T-cell (primary cell): Measurements from ENCODE around the gene NUDT8. TPM values are rescaled to one million over a fixed set of nuclear protein-coding genes. Genes with fewer than 3 reads are reported as not detected.

Source experiments
- ATAC-seq, 4 experiments: fragments of 200-7000 bp in 3 of 4; fragments of 150-1000 bp in 1 of 4; cut with Tn5 transposase; replicated peaks in 1 of 4; 1 replicate in 3 of 4; 2 replicates in 1 of 4; pipeline ENCODE4 v1.10.0; 2021; ENCODE audit warnings: moderate library complexity in 3 of 4, mild to moderate bottlenecking in 2 of 4, moderate number of reproducible peaks in 1 of 4
- CTCF ChIA-PET, 2 donors: fragments of 300-600 bp; sonication (Branson Sonifier 250); formaldehyde crosslinking; loops; one replicate each; lab custom pipeline; 2022; ENCODE audit warnings: antibody characterized with exemption in 2 of 2; lab: Charles Lee
- POLR2A ChIA-PET, 2 donors: fragments of 300-600 bp; sonication (Branson Sonifier 250); formaldehyde crosslinking; loops; one replicate each; lab custom pipeline; 2022; ENCODE audit warnings: antibody characterized with exemption in 2 of 2; lab: Charles Lee
- DNase-seq, 35 experiments: peaks; one replicate each; pipeline versions ENCODE4 v3.0.0 to v3.0.0-alpha.2; 2013 to 2023
- H3K27ac ChIP-seq: one replicate; pipeline ENCODE4 v1.5.1; 2013; ENCODE audit warnings: low read length
- H3K27me3 ChIP-seq, 2 experiments: replicated peaks in 1 of 2; 1 replicate in 1 of 2; 2 replicates in 1 of 2; pipeline versions ENCODE4 v1.6.1 to v1.7.0; 2013; ENCODE audit warnings: low read length in 1 of 2, mixed read lengths in 1 of 2; ENCODE audit not compliant: control insufficient read depth in 2 of 2, insufficient read depth in 2 of 2; ENCODE audit errors: extremely low read depth in 1 of 2
- H3K36me3 ChIP-seq, 2 donors: 1 replicate in 1 of 2; 2 replicates in 1 of 2; pipeline versions ENCODE4 v1.6.1 to v1.7.0; 2013; ENCODE audit warnings: low read length in 1 of 2; ENCODE audit not compliant: control insufficient read depth in 2 of 2, insufficient read depth in 1 of 2; ENCODE audit errors: extremely low read depth in 1 of 2
- H3K4me1 ChIP-seq, 2 experiments: 1 replicate in 1 of 2; 2 replicates in 1 of 2; pipeline versions ENCODE4 v1.6.1 to v1.7.0; 2013; ENCODE audit warnings: low read length in 2 of 2, mixed read lengths in 1 of 2; ENCODE audit not compliant: insufficient read depth in 2 of 2, control insufficient read depth in 1 of 2; ENCODE audit errors: extremely low read depth in 1 of 2
- H3K4me3 ChIP-seq, 2 donors: 1 replicate in 1 of 2; 2 replicates in 1 of 2; pipeline versions ENCODE4 v1.5.1 to v1.7.0; 2013; ENCODE audit warnings: mild to moderate bottlenecking in 2 of 2, low read length in 1 of 2, moderate library complexity in 1 of 2; ENCODE audit not compliant: control insufficient read depth in 1 of 2; ENCODE audit errors: extremely low read depth in 1 of 2
- H3K9me3 ChIP-seq: 2 replicates; pipeline ENCODE4 v1.7.0; 2013
- H3K27ac Mint-ChIP-seq, 2 donors: one replicate each; pipeline ENCODE4 v1.8.0; 2020 to 2021; ENCODE audit warnings: mild to moderate bottlenecking in 2 of 2, mixed read lengths in 2 of 2
- H3K27me3 Mint-ChIP-seq, 2 donors: one replicate each; pipeline ENCODE4 v1.8.0; 2021 to 2022; ENCODE audit warnings: mixed read lengths in 2 of 2
- H3K36me3 Mint-ChIP-seq: one replicate; pipeline ENCODE4 v1.8.0; 2021; ENCODE audit warnings: mixed read lengths
- H3K4me1 Mint-ChIP-seq, 3 donors: one replicate each; pipeline ENCODE4 v1.8.0; 2020 to 2022; ENCODE audit warnings: mixed read lengths in 3 of 3, mild to moderate bottlenecking in 1 of 3
- H3K4me3 Mint-ChIP-seq, 3 donors: one replicate each; pipeline ENCODE4 v1.8.0; 2020 to 2022; ENCODE audit warnings: mild to moderate bottlenecking in 3 of 3, mixed read lengths in 3 of 3, moderate library complexity in 3 of 3
- H3K9me3 Mint-ChIP-seq, 3 donors: one replicate each; pipeline ENCODE4 v1.8.0; 2020 to 2022; ENCODE audit warnings: mixed read lengths in 3 of 3
- WGBS: methylation state at CpG from one replicate; pipeline ENCODE4 v1.1.5; 2013; ENCODE audit warnings: missing lambda C conversion rate; ENCODE audit not compliant: insufficient coverage; 5-methylcytosine and 5-hydroxymethylcytosine counted together
- total RNA-seq, 35 experiments: library from RNA in 6 of 35; stranded (reverse) in 6 of 35; fragments of 120-200 nt in 1 of 35; gene quantifications; one replicate each; pipeline versions ENCODE4 v1.2.1 to v1.2.4 and lab custom pipeline; 2013 to 2026

NUDT8 gene
- total RNA-seq, 5 donors from 2014 or later (not counting 1 experiment from before 2014, with no cell fraction given): 1.5 to 8.0 (median 4.5) TPM

- no peaks in the 10 kb centered on the region for H3K9me3 Mint-ChIP-seq
- Histone ChIP-seq H3K27ac (no peak overlapping the region), H3K9me3 (no peaks in the 10 kb centered on the region), H3K4me3 (no peak overlapping the region), H3K4me1 (peaks cover 0 to 20% of the 10 kb centered on the region in 2 experiments), H3K27me3 (peaks cover 0 to 16% of the 10 kb centered on the region in 2 experiments), H3K36me3 (no peaks in the 10 kb centered on the region)
- no peaks in the 10 kb centered on the region for H3K27me3 Mint-ChIP-seq
- no peak overlapping the region for H3K27ac Mint-ChIP-seq
- no peak overlapping the region for H3K4me3 Mint-ChIP-seq
- no peaks in the 10 kb centered on the region for H3K36me3 Mint-ChIP-seq
- DNase-seq: no peak
- peaks cover 6 to 8% (median 7%) of the 10 kb centered on the region in 3 donors for H3K4me1 Mint-ChIP-seq
- ATAC-seq: no peak
- WGBS: 90% methylated on average over 16 of the region's 22 CpGs
- CTCF ChIA-PET: interaction anchor here in 1 of 2 donors (0.6 kb wide), 1 partner anchor 297 kb away, joined by 5 read pairs; no protein-coding TSS in a partner anchor
- POLR2A ChIA-PET: no interaction called here
Observed at GRCh38 chr11:67633758-67634365, 4.1 kb upstream of the NUDT8 start.

DNA sequence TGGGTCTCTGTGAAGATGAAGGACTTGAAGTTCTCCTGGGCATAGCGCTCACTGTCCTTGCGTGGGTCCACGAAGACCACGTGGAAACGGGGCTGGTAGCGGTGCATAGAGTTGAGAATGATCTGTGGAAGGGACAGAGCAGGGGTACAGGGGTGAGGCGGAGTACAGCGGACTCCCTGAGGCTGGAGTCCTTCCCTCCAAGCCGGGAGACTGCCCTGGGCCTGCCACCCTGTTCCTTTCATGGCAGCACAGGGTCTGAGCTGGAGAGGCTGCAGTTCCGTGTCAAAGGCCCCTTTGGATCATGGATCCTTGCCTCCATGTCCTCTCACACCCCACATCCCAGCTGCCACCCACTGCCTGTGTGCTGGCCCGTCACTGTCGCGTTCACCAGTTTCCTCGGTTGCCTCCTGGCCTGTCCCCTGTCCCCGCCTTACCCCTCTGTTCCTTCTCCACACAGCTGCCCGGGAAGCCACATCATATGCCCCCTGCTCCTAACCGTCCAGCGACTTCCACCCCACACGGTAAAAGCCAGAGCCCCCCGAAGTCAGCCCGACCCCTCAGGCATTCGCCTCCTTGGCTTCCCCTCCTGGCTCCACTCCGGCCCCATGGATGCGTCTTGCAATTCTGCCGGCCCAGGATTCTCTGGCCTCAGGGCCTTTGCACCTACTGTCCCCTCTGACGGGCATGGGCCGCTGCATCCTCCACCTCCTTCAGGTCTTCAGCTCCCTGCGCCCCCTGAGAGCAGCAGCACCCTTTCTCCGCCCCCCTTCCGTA lies 3.4 kb upstream of the NUDT8 start:
- ChIA-PET CTCF (interaction anchor here in 1 of 2 donors (0.5 kb wide), 1 partner anchor 159 kb away, joined by 4 read pairs; no protein-coding TSS in a partner anchor), POLR2A (no interaction called here)
- Mint-ChIP-seq H3K9me3 (no peaks in the 10 kb centered on the region), H3K36me3 (no peaks in the 10 kb centered on the region), H3K27ac (no peak overlapping the region), H3K4me1 (peaks cover 6 to 8% (median 7%) of the 10 kb centered on the region in 3 donors), H3K4me3 (no peak overlapping the region), H3K27me3 (no peaks in the 10 kb centered on the region)
- DNase-seq: no peak
- Histone ChIP-seq H3K36me3 (no peaks in the 10 kb centered on the region), H3K4me3 (no peak overlapping the region), H3K9me3 (no peaks in the 10 kb centered on the region), H3K4me1 (peaks cover 0 to 24% of the 10 kb centered on the region in 2 experiments), H3K27me3 (peaks cover 0 to 16% of the 10 kb centered on the region in 2 experiments), H3K27ac (no peak overlapping the region)
- 93% methylated on average over 30 of the region's 30 CpGs for WGBS
- ATAC-seq: no peak

DNA sequence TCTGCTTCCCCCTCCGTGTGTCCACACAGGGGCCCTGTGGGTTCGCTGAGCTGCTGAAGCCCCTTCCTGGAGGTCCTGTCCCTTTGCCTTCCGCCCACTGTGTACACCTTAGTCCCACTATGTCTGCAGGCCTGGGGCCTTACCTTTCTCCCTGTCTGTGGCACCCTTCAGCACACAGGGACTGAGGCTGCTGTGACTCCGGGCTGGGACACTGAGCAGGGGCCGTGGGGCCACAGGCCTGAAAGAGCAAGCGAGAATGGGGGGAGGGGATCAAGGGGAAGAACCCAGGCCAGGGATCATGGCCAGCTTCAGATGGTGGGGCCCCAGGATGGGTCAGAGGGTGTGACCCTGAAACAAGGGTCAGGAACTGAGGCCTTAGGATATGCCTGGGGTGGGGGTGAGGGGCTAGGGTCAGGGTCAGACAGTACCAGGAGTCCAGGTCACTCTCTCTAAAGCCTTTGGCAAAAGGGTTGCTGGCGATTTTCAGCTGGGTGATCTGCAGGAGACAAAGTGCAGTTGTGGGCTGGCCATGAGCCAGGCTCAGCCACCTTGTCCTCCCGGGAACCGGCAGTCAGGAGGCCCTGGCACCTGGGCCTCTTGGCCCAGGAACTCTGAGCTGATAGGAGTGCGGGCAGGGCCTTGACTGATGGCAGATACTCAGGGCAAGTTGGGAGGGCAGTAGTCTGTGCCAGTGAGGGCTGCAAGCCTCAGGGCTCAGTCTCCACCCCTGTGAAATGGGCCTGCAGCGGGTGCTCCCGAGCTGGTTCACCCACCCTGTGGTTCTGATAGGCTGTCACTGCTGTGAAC lies 2.6 kb upstream of the NUDT8 start:
- H3K4me3 Mint-ChIP-seq: peak overlapping the region; percentile 50 to 62 (median 53)
- H3K27ac Mint-ChIP-seq: peak overlapping the region in 1 of 2 donors; percentile 61
- Histone ChIP-seq H3K27me3 (peaks cover 0 to 16% of the 10 kb centered on the region in 2 experiments), H3K4me3 (no peak overlapping the region), H3K4me1 (peaks cover 0 to 24% of the 10 kb centered on the region in 2 experiments), H3K27ac (no peak overlapping the region), H3K9me3 (no peaks in the 10 kb centered on the region), H3K36me3 (no peaks in the 10 kb centered on the region)
- no peaks in the 10 kb centered on the region for H3K36me3 Mint-ChIP-seq
- ATAC-seq (no peak), DNase-seq (no peak)
- WGBS: 84% methylated on average over 12 of the region's 12 CpGs
- H3K27me3 Mint-ChIP-seq: no peaks in the 10 kb centered on the region
- POLR2A ChIA-PET: no interaction called here
- CTCF ChIA-PET: no interaction called here
- no peaks in the 10 kb centered on the region for H3K9me3 Mint-ChIP-seq
- peaks cover 6 to 8% (median 7%) of the 10 kb centered on the region in 3 donors for H3K4me1 Mint-ChIP-seq

- ATAC-seq (no peak), DNase-seq (no peak)
- H3K27ac ChIP-seq: no peak overlapping the region
- no peaks in the 10 kb centered on the region for H3K27me3 Mint-ChIP-seq
- H3K9me3 Mint-ChIP-seq: no peaks in the 10 kb centered on the region
- no peak overlapping the region for H3K4me3 ChIP-seq
- peak overlapping the region; percentile 50 to 62 (median 53) for H3K4me3 Mint-ChIP-seq
- H3K9me3 ChIP-seq: no peaks in the 10 kb centered on the region
- no peaks in the 10 kb centered on the region for H3K36me3 ChIP-seq
- WGBS: 100% methylated on average over 1 of the region's 2 CpGs
- POLR2A ChIA-PET: no interaction called here
- peak overlapping the region in 1 of 2 donors; percentile 61 for H3K27ac Mint-ChIP-seq
- no peaks in the 10 kb centered on the region for H3K36me3 Mint-ChIP-seq
- peaks cover 0 to 16% of the 10 kb centered on the region in 2 experiments for H3K27me3 ChIP-seq
- CTCF ChIA-PET: no interaction called here
- H3K4me1 Mint-ChIP-seq: peaks cover 6 to 8% (median 7%) of the 10 kb centered on the region in 3 donors
- H3K4me1 ChIP-seq: peaks cover 0 to 24% of the 10 kb centered on the region in 2 experiments
Observed at GRCh38 chr11:67631853-67632174, 2.1 kb upstream of the NUDT8 start.

DNA sequence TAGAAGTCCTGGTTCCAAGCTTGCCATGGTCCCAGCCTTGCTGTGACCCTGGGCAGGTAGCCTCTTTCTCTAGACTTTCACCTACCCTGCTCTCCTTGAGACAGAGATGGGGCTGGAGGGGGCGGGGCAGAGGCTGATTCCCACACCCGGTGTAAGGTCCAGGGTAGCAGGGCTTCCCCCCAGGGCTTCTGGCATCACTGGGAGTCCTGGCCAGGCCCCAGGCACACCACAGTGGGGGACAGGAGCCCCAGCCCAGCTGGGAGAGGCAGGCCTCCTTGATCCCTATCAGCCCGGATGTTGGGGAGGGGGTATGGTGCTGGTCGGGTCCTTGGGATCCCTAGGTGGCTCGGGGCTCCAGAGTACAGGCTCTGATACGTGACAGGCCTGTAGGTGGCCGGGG lies 1.7 kb upstream of the NUDT8 start:
- Mint-ChIP-seq H3K27me3 (no peaks in the 10 kb centered on the region), H3K36me3 (no peaks in the 10 kb centered on the region), H3K9me3 (no peaks in the 10 kb centered on the region), H3K4me3 (peak overlapping the region; percentile 82 to 90 (median 88)), H3K27ac (peak overlapping the region in 1 of 2 donors; percentile 93), H3K4me1 (peaks cover 6 to 8% (median 7%) of the 10 kb centered on the region in 3 donors)
- 87% methylated on average over 3 of the region's 7 CpGs for WGBS
- CTCF ChIA-PET: no interaction called here
- no peak overlapping the region for H3K27ac ChIP-seq
- DNase-seq (no peak), ATAC-seq (no peak)
- no peaks in the 10 kb centered on the region for H3K9me3 ChIP-seq
- no peak overlapping the region for H3K4me3 ChIP-seq
- POLR2A ChIA-PET: no interaction called here
- peaks cover 0 to 16% of the 10 kb centered on the region in 2 experiments for H3K27me3 ChIP-seq
- H3K36me3 ChIP-seq: no peaks in the 10 kb centered on the region
- peaks cover 0 to 24% of the 10 kb centered on the region in 2 experiments for H3K4me1 ChIP-seq

DNA sequence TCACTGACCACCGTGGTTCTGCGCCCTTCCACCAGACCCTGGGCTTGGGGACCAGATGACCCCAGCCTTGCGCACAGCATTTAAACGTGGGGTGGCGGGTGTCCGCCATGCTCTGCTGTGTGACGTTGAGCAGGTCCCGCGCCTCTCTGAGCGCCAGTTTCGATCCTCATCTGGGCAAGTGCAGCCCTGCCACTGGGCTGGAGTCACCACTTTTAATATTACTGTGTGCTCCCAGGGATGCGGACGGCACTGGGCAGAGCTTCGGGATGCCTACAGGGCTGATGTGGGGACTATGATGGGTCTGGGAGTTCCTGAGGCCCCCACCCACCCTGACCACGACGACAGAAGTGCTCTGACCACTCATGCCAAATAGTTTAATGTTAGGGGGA lies 1.2 kb upstream of the NUDT8 start:
- ChIA-PET CTCF (interaction anchor here in 1 of 2 donors (1.0 to 3.0 kb wide), 2 partner anchors 24 to 28 kb away, joined by 3 to 18 read pairs; no protein-coding TSS in a partner anchor), POLR2A (no interaction called here)
- H3K27me3 ChIP-seq: peaks cover 0 to 16% of the 10 kb centered on the region in 2 experiments
- no peaks in the 10 kb centered on the region for H3K9me3 ChIP-seq
- peak overlapping the region; percentile 89 for H3K27ac ChIP-seq
- no peaks in the 10 kb centered on the region for H3K36me3 ChIP-seq
- no peaks in the 10 kb centered on the region for H3K36me3 Mint-ChIP-seq
- H3K4me3 ChIP-seq: peak overlapping the region; percentile 66 to 93
- no peak for ATAC-seq
- no peak for DNase-seq
- H3K4me3 Mint-ChIP-seq: peak overlapping the region; percentile 82 to 90 (median 88)
- no peaks in the 10 kb centered on the region for H3K27me3 Mint-ChIP-seq
- peaks cover 0 to 24% of the 10 kb centered on the region in 2 experiments for H3K4me1 ChIP-seq
- peaks cover 6 to 8% (median 7%) of the 10 kb centered on the region in 3 donors for H3K4me1 Mint-ChIP-seq
- H3K9me3 Mint-ChIP-seq: no peaks in the 10 kb centered on the region
- 81% methylated on average over 11 of the region's 16 CpGs for whole genome bisulfite sequencing
- H3K27ac Mint-ChIP-seq: peak overlapping the region; percentile 87 to 93
